Lung (tissue), 12 donors: ENCODE results near the gene RTTN. TPM values are rescaled to one million over a fixed set of nuclear protein-coding genes. Genes with fewer than 3 reads are reported as not detected.

ENCODE experiments used
- ATAC-seq: fragments of 200-7000 bp; cut with Tn5 transposase; one replicate; pipeline ENCODE4 v1.9.1; 2020; ENCODE audit warnings: moderate number of reproducible peaks; ENCODE audit not compliant: insufficient read depth, low FRiP score
- DNase-seq, 3 donors: peaks; one replicate each; pipeline ENCODE4 v3.0.0-alpha.2; 2013 to 2017
- H3K27ac ChIP-seq, 2 donors: one replicate each; pipeline ENCODE4 v1.5.1; 2013; ENCODE audit warnings: mild to moderate bottlenecking in 2 of 2, moderate library complexity in 2 of 2, control low read depth in 1 of 2, inconsistent platforms in 1 of 2, low read depth in 1 of 2, low read length in 1 of 2
- H3K27me3 ChIP-seq, 3 donors: one replicate each; pipeline ENCODE4 v1.5.1; 2013; ENCODE audit warnings: low read length in 2 of 3; ENCODE audit not compliant: control insufficient read depth in 3 of 3, insufficient read depth in 3 of 3
- H3K36me3 ChIP-seq, 4 donors: one replicate each; pipeline ENCODE4 v1.5.1; 2013; ENCODE audit warnings: low read length in 4 of 4, mild to moderate bottlenecking in 1 of 4, moderate library complexity in 1 of 4; ENCODE audit not compliant: control insufficient read depth in 4 of 4, insufficient read depth in 4 of 4
- H3K4me1 ChIP-seq, 5 donors: one replicate each; pipeline ENCODE4 v1.5.1; 2013; ENCODE audit warnings: low read length in 5 of 5, mild to moderate bottlenecking in 2 of 5, moderate library complexity in 1 of 5; ENCODE audit not compliant: control insufficient read depth in 5 of 5, insufficient read depth in 5 of 5
- H3K4me3 ChIP-seq: one replicate; pipeline ENCODE4 v1.5.1; 2013; ENCODE audit warnings: mild to moderate bottlenecking, control low read depth, moderate library complexity
- H3K9ac ChIP-seq, 2 donors: one replicate each; pipeline ENCODE4 v1.5.1; 2013; ENCODE audit warnings: low read length in 2 of 2, control low read depth in 1 of 2; ENCODE audit not compliant: insufficient read depth in 1 of 2
- H3K9me3 ChIP-seq, 4 donors: one replicate each; pipeline ENCODE4 v1.5.1; 2013; ENCODE audit warnings: low read length in 3 of 4, mild to moderate bottlenecking in 1 of 4, moderate library complexity in 1 of 4; ENCODE audit not compliant: control insufficient read depth in 4 of 4, insufficient read depth in 3 of 4
- CTCF ChIP-seq: IDR thresholded peaks from 2 replicates; pipeline ENCODE4 v1.5.1; 2012; ENCODE audit warnings: mild to moderate bottlenecking; ENCODE audit errors: control extremely low read depth, extremely low read depth
- WGBS, 2 donors: extraction: QIAGEN DNeasy Blood & Tissue Kit; methylation state at CpG; one replicate each; pipeline ENCODE4 v1.1.7; 2013; 5-methylcytosine and 5-hydroxymethylcytosine counted together
- polyA plus RNA-seq, 2 donors: library from polyadenylated mRNA; stranded (reverse); fragments of 200-250 nt; gene quantifications; one replicate each; pipeline ENCODE4 v1.2.1, GENCODE V29; 2013
- total RNA-seq, 2 donors: library from RNA; depleted of rRNA in 1 of 2; stranded (reverse); fragments of >200 nt in 1 of 2; gene quantifications; one replicate each; pipeline ENCODE4 v1.2.1, GENCODE V29; 2014 to 2021
- donor health status: control.
- donor health status: control.
- donor health status: Bipolar disorder and iron deficiency.
- donor health status: healthy.
- donor health status: DM: yes; HTN: yes; CAD: no.

Gene RTTN
- total and polyA plus RNA-seq, 4 donors = 2.1 to 50.8 (median 9.2) TPM

DNA sequence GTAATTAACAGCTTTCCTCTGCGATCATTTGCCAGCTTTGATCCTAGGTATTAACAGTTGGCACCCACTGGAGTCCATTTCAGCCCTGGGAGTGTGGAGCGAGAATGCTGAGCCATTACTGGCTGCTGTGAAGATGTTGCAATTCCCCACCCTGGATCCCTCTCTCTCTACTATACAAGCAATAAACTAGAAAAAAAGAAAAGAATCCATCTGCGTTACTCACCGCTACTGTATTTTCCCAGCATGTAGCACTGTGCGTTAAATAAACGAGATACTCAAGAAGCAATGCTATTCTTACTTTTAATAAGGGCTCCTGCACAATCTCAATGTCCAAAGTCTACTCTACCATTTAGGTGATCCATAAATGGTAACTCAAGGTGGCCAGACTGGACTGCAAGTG lies 8.5 kb downstream of the RTTN start:
- no peak for ATAC-seq

DNA sequence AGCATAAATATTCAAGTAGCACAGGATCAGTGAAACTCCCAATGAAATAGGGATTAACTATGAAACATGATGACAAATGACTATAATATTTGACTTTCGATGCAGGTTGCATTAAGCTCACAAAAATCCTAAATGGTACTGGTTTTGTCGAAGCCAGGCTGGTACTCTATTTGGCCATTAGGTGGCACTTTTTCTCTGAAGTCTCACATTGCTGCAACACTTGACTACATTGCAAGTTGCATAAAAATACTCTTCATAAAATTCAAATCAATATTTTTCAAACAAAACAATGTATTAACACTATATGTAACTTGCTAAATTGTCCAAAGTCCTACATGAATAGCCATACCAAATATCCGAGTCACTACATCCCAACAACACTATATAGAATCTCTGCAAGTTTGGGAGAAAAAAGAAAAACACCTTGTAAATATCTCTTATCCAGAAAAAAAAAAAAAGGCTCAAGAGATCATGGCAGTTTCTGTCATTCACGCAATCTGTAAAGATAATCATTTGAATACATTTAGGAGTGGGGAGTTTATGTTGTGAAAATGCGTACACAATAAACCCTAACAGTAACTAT lies 9.5 kb downstream of the RTTN start:
- H3K27me3 ChIP-seq = no peaks in the 10 kb centered on the region
- H3K9me3 ChIP-seq = no peaks in the 10 kb centered on the region
- DNase-seq (peak; percentile 28 to 61 (median 42)), ATAC-seq (no peak)
- TF ChIP-seq CTCF = peak; percentile 33
- WGBS, 2 donors = 70 to 73% methylated on average over 5 of the region's 5 CpGs
- H3K27ac ChIP-seq = no peak overlapping the region
- H3K9ac ChIP-seq = no peak overlapping the region
- no peak overlapping the region for H3K4me3 ChIP-seq
- H3K4me1 ChIP-seq = no peaks in the 10 kb centered on the region
- H3K36me3 ChIP-seq = peaks cover 3 to 31% (median 15%) of the 10 kb centered on the region in 4 donors

More for the DNA sequence above, 8.5 kb downstream of the RTTN start:
- no peak for DNase-seq
- H3K4me1 ChIP-seq = no peaks in the 10 kb centered on the region
- no peaks in the 10 kb centered on the region for H3K9me3 ChIP-seq
- H3K9ac ChIP-seq = no peak overlapping the region
- no peak overlapping the region for H3K4me3 ChIP-seq
- WGBS, 2 donors = 95 to 96% methylated on average over 6 of the region's 6 CpGs
- no peak overlapping the region for H3K27ac ChIP-seq
- H3K36me3 ChIP-seq = peaks cover 0 to 24% (median 14%) of the 10 kb centered on the region in 4 donors
- no peaks in the 10 kb centered on the region for H3K27me3 ChIP-seq
- no peak for TF ChIP-seq CTCF

DNA sequence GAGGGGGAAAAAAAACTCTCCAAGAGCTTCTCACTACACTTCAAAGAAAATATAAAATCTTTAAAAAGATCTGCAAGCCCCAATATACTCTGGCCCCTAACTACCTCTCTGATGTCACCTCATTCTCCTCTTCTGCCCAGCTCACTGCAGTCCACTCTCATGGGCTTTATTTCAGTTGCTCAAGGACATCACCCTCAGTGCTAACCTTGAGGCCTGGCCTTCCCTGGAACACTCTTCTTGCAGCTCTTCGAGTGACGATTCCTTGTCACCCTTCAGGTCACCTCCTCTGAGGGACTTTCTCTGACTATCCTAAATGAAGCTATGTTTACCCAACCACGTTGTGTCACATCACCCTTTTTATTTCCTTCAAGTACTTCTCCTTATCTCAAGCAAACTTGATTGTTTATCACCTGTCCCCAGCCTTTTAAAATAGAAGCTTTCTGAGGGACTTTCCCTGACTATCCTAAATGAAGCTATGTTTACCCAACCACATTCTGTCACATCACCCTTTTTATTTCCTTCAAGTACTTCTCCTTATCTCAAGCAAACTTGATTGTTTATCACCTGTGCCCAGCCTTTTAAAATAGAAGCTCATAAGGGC lies 10.4 kb downstream of the RTTN start:
- H3K36me3 ChIP-seq = peaks cover 7 to 30% (median 16%) of the 10 kb centered on the region in 4 donors
- ATAC-seq = no peak
- 72 to 82% methylated on average over 3 of the region's 3 CpGs for WGBS, 2 donors

More for the DNA sequence above, 10.4 kb downstream of the RTTN start:
- no peaks in the 10 kb centered on the region for H3K27me3 ChIP-seq
- no peaks in the 10 kb centered on the region for H3K4me1 ChIP-seq
- H3K27ac ChIP-seq = peak overlapping the region in 1 of 2 donors; percentile 45
- H3K4me3 ChIP-seq = no peak overlapping the region
- H3K9ac ChIP-seq = no peak overlapping the region
- no peaks in the 10 kb centered on the region for H3K9me3 ChIP-seq
- DNase-seq = no peak
- TF ChIP-seq CTCF = no peak
